GM12891 (cell line): ENCODE data around the gene ITPR1.

Experiments used
- PAX5 ChIP-seq: IDR thresholded peaks from 2 replicates; pipeline ENCODE4 v1.6.1; 2011; ENCODE audit warnings: low read length, moderate library complexity, mild to moderate bottlenecking; ENCODE audit not compliant: insufficient read depth, severe bottlenecking
- POLR2A ChIP-seq: IDR thresholded peaks from 2 replicates; pipeline ENCODE4 v1.6.1; 2011; ENCODE audit warnings: low read depth, low read length, control low read depth
- POLR2AphosphoS5 ChIP-seq: IDR thresholded peaks from 2 replicates; pipeline ENCODE4 v1.6.1; 2011; ENCODE audit warnings: low read depth, low read length, control low read depth
- POU2F2 ChIP-seq: IDR thresholded peaks from 2 replicates; pipeline ENCODE4 v1.6.1; 2011; ENCODE audit warnings: low read depth, mild to moderate bottlenecking, control low read depth, low read length, moderate library complexity
- SPI1 ChIP-seq: IDR thresholded peaks from 2 replicates; pipeline ENCODE4 v1.6.1; 2011; ENCODE audit warnings: low read depth, low read length, control low read depth
- TAF1 ChIP-seq: IDR thresholded peaks from 2 replicates; pipeline ENCODE4 v1.6.1; 2011; ENCODE audit warnings: low read depth, low read length, control low read depth

- TF ChIP-seq POLR2A, result no peak
- TF ChIP-seq TAF1, result no peak
- no peak for TF ChIP-seq POLR2AphosphoS5
- TF ChIP-seq SPI1, result no peak
- TF ChIP-seq POU2F2, result no peak
- TF ChIP-seq PAX5, result no peak
Observed at GRCh38 chr3:4809922-4810321, 316.8 kb downstream of the ITPR1 start.
